Fibroblast of the aortic adventitia (primary cell): ENCODE data around the gene ABTB2. TPM values are rescaled to one million over a fixed set of nuclear protein-coding genes. Genes with fewer than 3 reads are reported as not detected.
A peak's percentile ranks its signal among the peaks of the same experiment; 100 is the strongest.

Experiments used
- DNase-seq: peaks from one replicate; pipeline ENCODE4 v3.0.0-alpha.2; 2010; ENCODE audit warnings: low read depth
- H3K4me3 ChIP-seq: 2 replicates; pipeline ENCODE4 v1.5.1; 2011; ENCODE audit warnings: low read depth, mild to moderate bottlenecking, control low read depth, low read length, moderate library complexity
- total RNA-seq: library from RNA; depleted of rRNA; stranded (reverse); fragments of >200 nt; gene quantifications from 2 replicates; pipeline ENCODE4 v1.2.3, GENCODE V29; 2012; ENCODE audit warnings: low replicate concordance
- TF ChIP-seq, protein P1 (sequence below): IDR thresholded peaks from 2 replicates; pipeline ENCODE4 v1.5.1; 2011; ENCODE audit warnings: mild to moderate bottlenecking, low read length, control low read depth, inconsistent platforms; ENCODE audit not compliant: insufficient read depth

ABTB2 gene
- total RNA-seq, 1 donor, result 1.7 TPM

DNA sequence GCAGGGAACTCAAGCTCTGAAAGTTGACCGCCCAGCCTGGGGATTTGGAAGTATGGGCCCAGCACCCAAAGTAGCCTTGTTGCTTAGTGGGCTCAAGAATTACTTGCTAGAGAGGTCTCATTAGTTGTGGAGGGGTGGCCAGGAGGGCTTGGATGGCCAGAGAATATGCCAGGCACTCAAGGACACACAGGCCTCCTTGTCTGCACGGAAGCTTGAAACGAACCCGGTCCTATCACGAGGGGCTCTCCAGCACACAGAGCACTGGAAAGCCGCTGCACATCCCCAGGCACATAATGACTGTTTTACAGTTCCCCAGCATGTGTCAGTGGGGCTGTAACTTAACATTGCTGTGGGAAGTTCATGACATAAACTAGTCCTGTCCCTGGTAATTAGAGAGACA is 196.4 kb downstream of the ABTB2 start:
- no peak for DNase-seq
- no peak overlapping the region for H3K4me3 ChIP-seq
- TF ChIP-seq, protein P1, sequence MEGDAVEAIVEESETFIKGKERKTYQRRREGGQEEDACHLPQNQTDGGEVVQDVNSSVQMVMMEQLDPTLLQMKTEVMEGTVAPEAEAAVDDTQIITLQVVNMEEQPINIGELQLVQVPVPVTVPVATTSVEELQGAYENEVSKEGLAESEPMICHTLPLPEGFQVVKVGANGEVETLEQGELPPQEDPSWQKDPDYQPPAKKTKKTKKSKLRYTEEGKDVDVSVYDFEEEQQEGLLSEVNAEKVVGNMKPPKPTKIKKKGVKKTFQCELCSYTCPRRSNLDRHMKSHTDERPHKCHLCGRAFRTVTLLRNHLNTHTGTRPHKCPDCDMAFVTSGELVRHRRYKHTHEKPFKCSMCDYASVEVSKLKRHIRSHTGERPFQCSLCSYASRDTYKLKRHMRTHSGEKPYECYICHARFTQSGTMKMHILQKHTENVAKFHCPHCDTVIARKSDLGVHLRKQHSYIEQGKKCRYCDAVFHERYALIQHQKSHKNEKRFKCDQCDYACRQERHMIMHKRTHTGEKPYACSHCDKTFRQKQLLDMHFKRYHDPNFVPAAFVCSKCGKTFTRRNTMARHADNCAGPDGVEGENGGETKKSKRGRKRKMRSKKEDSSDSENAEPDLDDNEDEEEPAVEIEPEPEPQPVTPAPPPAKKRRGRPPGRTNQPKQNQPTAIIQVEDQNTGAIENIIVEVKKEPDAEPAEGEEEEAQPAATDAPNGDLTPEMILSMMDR, result no peak

DNA sequence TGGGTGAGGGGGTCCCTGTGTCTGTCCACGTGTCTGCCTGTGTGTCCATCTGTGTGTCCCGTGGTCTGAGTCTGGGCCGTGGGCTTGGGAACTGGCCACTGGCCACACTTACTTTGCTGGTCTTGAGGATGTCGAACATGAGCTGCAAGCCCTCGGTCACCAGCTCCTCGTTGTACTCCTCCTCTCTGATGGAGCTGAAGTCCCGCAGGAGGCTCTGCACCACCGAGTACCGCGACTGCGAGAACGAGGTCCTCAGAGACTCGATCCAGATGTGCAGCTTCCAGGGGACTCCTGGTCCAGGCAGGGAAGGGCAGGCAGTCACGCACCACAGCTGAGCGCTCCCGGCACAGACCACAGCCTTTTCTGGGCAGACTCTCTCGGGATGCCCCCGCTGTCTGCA is 197.0 kb downstream of the ABTB2 start:
- DNase-seq, result no peak
- H3K4me3 ChIP-seq, result no peak overlapping the region
- TF ChIP-seq, protein P1, result no peak

DNA sequence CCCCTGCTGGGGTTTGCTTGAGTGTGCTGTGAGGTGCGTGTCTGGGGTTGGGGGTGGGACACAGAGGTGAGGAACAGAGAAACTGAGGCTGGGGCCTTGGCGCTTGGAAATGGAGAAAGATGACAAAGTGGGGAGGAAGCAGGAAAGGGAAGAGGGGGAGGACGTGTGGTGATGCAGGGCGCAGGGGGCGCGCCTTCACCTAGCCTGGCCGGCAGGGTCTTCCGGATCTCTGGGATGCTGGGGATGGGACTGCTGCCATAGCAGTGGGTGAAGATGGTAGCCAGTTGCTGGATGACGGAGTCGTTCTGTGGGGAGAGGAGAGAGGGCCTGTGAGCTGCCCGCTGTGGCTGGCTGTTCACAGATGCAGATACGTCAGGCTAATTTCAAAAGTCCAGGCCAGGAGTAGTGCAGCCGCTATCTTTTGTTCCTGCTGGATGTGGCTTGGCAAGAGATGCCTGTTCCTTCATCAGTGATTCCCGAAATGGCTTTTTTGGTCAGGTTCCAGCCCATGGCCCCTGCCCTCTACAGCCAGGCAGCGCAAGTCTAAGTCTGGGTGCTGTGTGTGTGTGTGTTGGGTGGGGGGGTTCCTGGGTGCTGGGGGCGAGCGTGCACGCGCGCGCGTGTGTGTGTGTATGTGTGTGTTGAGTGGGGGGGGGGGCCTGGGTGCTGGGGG is 197.6 kb downstream of the ABTB2 start:
- peak; percentile 19 for DNase-seq
- TF ChIP-seq, protein P1, result no peak
- H3K4me3 ChIP-seq, result no peak overlapping the region

DNA sequence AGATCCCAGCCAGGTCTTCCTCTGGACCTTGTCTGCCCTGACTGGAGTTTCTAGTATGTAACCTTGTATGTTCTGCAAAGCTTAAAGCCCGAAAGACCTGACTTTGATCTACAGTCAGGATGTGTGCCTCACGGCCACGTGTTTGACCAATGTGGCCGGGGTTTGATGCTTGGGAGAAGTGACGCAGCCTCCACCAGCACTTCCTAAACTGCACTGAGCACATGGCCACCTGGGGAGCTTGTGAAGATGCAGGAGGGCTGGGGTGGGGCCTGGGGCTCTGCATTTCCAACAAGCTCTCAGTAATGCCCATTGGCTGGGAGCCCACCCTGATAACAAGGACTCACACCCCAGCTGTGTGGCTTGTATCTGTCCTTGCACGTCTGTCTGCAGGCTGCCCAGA is 199.1 kb downstream of the ABTB2 start:
- no peak for DNase-seq
- TF ChIP-seq, protein P1, result no peak
- no peak overlapping the region for H3K4me3 ChIP-seq

DNA sequence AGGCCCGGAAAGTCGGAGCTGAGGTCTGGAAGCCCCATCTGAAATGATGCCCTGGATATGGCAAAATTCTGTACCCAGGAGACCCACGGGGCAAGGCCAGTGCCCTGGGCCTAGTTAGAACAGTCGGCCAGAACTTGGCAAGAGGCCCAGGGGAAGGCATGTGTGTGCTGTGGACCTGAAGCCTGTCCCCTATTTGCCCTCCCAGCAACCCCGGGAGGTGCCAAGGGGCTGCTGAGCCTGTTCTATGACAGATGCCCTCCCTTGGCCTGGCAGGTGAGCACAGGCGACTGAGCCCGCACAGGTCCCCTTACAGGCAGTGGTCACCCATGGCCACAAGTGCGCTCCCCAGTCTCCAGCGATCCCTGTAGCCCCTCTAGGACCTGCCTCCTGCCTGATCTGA is 200.6 kb downstream of the ABTB2 start:
- no peak for DNase-seq
- TF ChIP-seq, protein P1, result no peak
- no peak overlapping the region for H3K4me3 ChIP-seq

DNA sequence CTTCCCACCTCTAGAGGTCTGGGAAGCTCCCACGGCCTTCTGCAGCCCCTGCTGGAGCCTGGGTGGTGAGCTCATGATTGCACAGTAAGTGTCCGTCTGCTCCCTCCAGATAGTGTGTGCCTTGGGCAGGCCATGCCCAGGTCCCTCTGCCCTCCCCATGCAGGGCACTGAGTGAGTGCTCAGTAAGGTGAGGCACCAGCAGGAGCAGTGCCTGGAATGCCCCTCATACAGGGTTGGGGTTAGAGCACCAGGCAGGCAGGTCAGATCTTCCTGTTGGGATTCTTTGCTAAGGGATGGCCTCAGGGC is 202.1 kb downstream of the ABTB2 start:
- no peak overlapping the region for H3K4me3 ChIP-seq
- TF ChIP-seq, protein P1, result no peak
- DNase-seq, result no peak
